Mesenchymal stem cell (in vitro differentiated cells and primary cell): ENCODE results near the gene CTDSP2.

Experiments
- DNase-seq: peaks from one replicate; pipeline ENCODE4 v3.0.0-alpha.2; 2013
- H2AFZ ChIP-seq: one replicate; pipeline ENCODE4 v1.6.1; 2013; ENCODE audit warnings: low read depth, mild to moderate bottlenecking, control low read depth, inconsistent platforms, low read length, moderate library complexity
- H2AK5ac ChIP-seq: 2 replicates; pipeline ENCODE4 v1.6.1; 2013; ENCODE audit warnings: low read length, moderate library complexity, mild to moderate bottlenecking, inconsistent platforms; ENCODE audit not compliant: severe bottlenecking
- H2BK120ac ChIP-seq: one replicate; pipeline ENCODE4 v1.6.1; 2013; ENCODE audit warnings: low read depth, mild to moderate bottlenecking, inconsistent platforms, low read length, moderate library complexity
- H2BK12ac ChIP-seq, 2 experiments: one replicate each; pipeline ENCODE4 v1.6.1; 2013; ENCODE audit warnings: inconsistent platforms in 2 of 2, low read length in 2 of 2, mild to moderate bottlenecking in 2 of 2, moderate library complexity in 2 of 2, control low read depth in 1 of 2
- H2BK15ac ChIP-seq: one replicate; pipeline ENCODE4 v1.6.1; 2013; ENCODE audit warnings: mild to moderate bottlenecking, low read depth, inconsistent platforms; ENCODE audit not compliant: poor library complexity, severe bottlenecking
- H2BK5ac ChIP-seq: 2 replicates; pipeline ENCODE4 v1.6.1; 2013; ENCODE audit warnings: low read depth, mild to moderate bottlenecking, low read length, control low read depth, inconsistent platforms; ENCODE audit not compliant: poor library complexity, severe bottlenecking
- H3K14ac ChIP-seq, 2 experiments: one replicate each; pipeline ENCODE4 v1.6.1; 2013; ENCODE audit warnings: inconsistent platforms in 2 of 2, low read length in 2 of 2, control low read depth in 1 of 2, mild to moderate bottlenecking in 1 of 2, moderate library complexity in 1 of 2
- H3K18ac ChIP-seq, 2 experiments: one replicate each; pipeline ENCODE4 v1.6.1; 2013; ENCODE audit warnings: inconsistent platforms in 2 of 2, low read length in 2 of 2, control low read depth in 1 of 2, low read depth in 1 of 2, mild to moderate bottlenecking in 1 of 2
- H3K23ac ChIP-seq, 2 experiments: one replicate each; pipeline ENCODE4 v1.6.1; 2013; ENCODE audit warnings: inconsistent platforms in 2 of 2, low read length in 2 of 2, mild to moderate bottlenecking in 2 of 2, moderate library complexity in 2 of 2, control low read depth in 1 of 2
- H3K27ac ChIP-seq: 2 replicates; pipeline ENCODE4 v1.5.1; 2013; ENCODE audit warnings: mild to moderate bottlenecking, moderate library complexity, low read length, control low read depth, inconsistent platforms; ENCODE audit not compliant: poor library complexity, severe bottlenecking
- H3K27me3 ChIP-seq, 2 experiments: 2 replicates each; pipeline versions ENCODE4 v1.6.1 to v1.7.0; 2013; ENCODE audit warnings: low read length in 2 of 2, mild to moderate bottlenecking in 2 of 2, moderate library complexity in 2 of 2, control low read depth in 1 of 2, inconsistent platforms in 1 of 2; ENCODE audit not compliant: control insufficient read depth in 1 of 2, insufficient read depth in 1 of 2
- H3K36me3 ChIP-seq, 2 experiments: 2 replicates each; pipeline versions ENCODE4 v1.6.1 to v1.7.0; 2013; ENCODE audit warnings: low read length in 2 of 2, control low read depth in 1 of 2, inconsistent platforms in 1 of 2, low read depth in 1 of 2, mild to moderate bottlenecking in 1 of 2; ENCODE audit not compliant: insufficient read depth in 2 of 2, control insufficient read depth in 1 of 2
- H3K4ac ChIP-seq, 2 experiments: one replicate each; pipeline ENCODE4 v1.6.1; 2013; ENCODE audit warnings: inconsistent platforms in 2 of 2, low read length in 2 of 2, mild to moderate bottlenecking in 2 of 2, moderate library complexity in 2 of 2, control low read depth in 1 of 2, low read depth in 1 of 2
- H3K4me1 ChIP-seq: 2 replicates; pipeline ENCODE4 v1.6.1; 2013; ENCODE audit warnings: low read depth, low read length, control low read depth; ENCODE audit not compliant: control insufficient read depth, insufficient read depth
- H3K4me2 ChIP-seq: 2 replicates; pipeline ENCODE4 v1.6.1; 2013; ENCODE audit warnings: low read length, mild to moderate bottlenecking, inconsistent platforms; ENCODE audit not compliant: poor library complexity, severe bottlenecking
- H3K4me3 ChIP-seq, 2 experiments: 2 replicates each; pipeline versions ENCODE4 v1.5.1 to v1.7.0; 2013; ENCODE audit warnings: low read length in 2 of 2, mild to moderate bottlenecking in 2 of 2, control low read depth in 1 of 2, low read depth in 1 of 2; ENCODE audit not compliant: insufficient read depth in 1 of 2
- H3K79me1 ChIP-seq: replicated peaks from 2 replicates; pipeline ENCODE4 v1.6.1; 2013; ENCODE audit warnings: mild to moderate bottlenecking, control low read depth, low read length, inconsistent platforms; ENCODE audit not compliant: poor library complexity, severe bottlenecking
- H3K9ac ChIP-seq: 2 replicates; pipeline ENCODE4 v1.7.0; 2013; ENCODE audit warnings: mild to moderate bottlenecking, low read length, moderate library complexity
- H3K9me3 ChIP-seq: 2 replicates; pipeline ENCODE4 v1.7.0; 2013; ENCODE audit warnings: mild to moderate bottlenecking, low read length; ENCODE audit not compliant: control insufficient read depth
- H4K8ac ChIP-seq: one replicate; pipeline ENCODE4 v1.6.1; 2013; ENCODE audit warnings: inconsistent platforms, mild to moderate bottlenecking, low read length, moderate library complexity
- H4K91ac ChIP-seq: one replicate; pipeline ENCODE4 v1.6.1; 2013; ENCODE audit warnings: mild to moderate bottlenecking, low read length, inconsistent platforms
- WGBS: methylation state at CpG from one replicate; pipeline ENCODE4 v1.1.7; 2013; ENCODE audit warnings: mixed read lengths; 5-methylcytosine and 5-hydroxymethylcytosine counted together

Gene CTDSP2

GRCh38 chr12:57815177-57816000, 31.1 kb downstream of the CTDSP2 start:
- Histone ChIP-seq H2BK12ac (peak overlapping the region in 1 of 2 experiments; percentile 11), H3K23ac (no peak overlapping the region), H3K14ac (no peak overlapping the region), H3K27me3 (no peaks in the 10 kb centered on the region), H2BK15ac (no peak overlapping the region), H4K8ac (peak overlapping the region; percentile 45), H3K4ac (no peak overlapping the region), H3K4me3 (no peak overlapping the region), H2BK120ac (no peak overlapping the region), H3K9me3 (no peaks in the 10 kb centered on the region), H3K27ac (no peak overlapping the region), H3K36me3 (peaks cover 52 to 77% of the 10 kb centered on the region in 2 experiments), H3K9ac (no peak overlapping the region), H3K18ac (peak overlapping the region in 1 of 2 experiments; percentile 18), H3K4me1 (peaks cover 8% of the 10 kb centered on the region), H2AFZ (no peak overlapping the region), H4K91ac (peak overlapping the region; percentile 25), H2BK5ac (no peak overlapping the region), H2AK5ac (no peak overlapping the region), H3K79me1 (peaks cover 3% of the 10 kb centered on the region), H3K4me2 (no peak overlapping the region)
- no peak for DNase-seq
- WGBS: 72% methylated on average over 12 of the region's 13 CpGs

GRCh38 chr12:57813971-57814772, 32.4 kb downstream of the CTDSP2 start:
- no peak for DNase-seq

DNA sequence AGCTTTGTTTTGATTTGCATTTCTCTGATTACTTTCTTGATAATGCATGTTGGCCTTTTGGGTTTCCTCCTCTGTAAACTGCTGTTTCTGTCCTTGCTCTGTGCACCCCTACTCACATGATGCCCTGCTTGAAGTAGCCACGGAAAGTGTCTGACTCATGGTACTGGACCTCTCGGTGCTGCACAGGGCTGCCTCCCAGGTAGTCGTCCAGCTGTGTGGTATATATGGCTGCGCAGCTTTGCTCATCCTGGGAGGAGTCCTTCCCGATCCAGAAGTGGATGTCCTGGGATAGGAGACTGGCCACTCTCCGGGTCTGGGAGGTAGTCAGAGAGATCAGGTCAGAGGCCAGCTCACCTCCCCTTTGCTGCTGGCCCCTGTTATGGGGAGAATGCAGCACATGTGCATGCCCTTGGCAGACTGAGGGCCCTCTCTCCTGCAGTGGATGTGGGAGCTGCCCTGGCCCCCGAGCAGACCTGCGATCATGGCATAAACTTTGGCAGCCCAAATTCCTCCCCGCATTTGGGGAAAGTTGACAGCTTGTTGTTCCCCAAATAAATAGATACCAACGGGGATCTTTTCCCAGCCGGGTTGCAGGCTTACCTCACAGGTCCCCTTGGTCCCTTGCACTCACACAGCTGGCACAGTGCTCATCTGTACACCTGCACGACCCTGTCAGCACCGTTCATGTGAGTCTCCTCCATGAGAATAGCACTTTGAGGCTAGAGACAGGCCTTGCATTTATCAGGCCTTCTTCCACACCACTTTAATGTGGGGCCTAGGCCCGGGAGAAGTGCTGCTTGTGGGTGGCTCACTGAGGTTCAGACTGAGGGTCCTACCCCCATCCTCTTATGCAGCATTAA, 33.2 kb downstream of the CTDSP2 start:
- Histone ChIP-seq H3K9me3 (no peaks in the 10 kb centered on the region), H3K79me1 (peaks cover 3% of the 10 kb centered on the region), H2AK5ac (no peak overlapping the region), H2BK15ac (no peak overlapping the region), H3K14ac (no peak overlapping the region), H4K91ac (peak overlapping the region; percentile 43), H3K18ac (no peak overlapping the region), H3K27ac (no peak overlapping the region), H3K23ac (no peak overlapping the region), H2AFZ (no peak overlapping the region), H3K4me3 (no peak overlapping the region), H2BK12ac (no peak overlapping the region), H2BK120ac (no peak overlapping the region), H3K4me1 (peaks cover 8% of the 10 kb centered on the region), H4K8ac (no peak overlapping the region), H3K27me3 (no peaks in the 10 kb centered on the region), H3K36me3 (peaks cover 45 to 77% of the 10 kb centered on the region in 2 experiments), H3K9ac (no peak overlapping the region), H3K4ac (no peak overlapping the region), H3K4me2 (no peak overlapping the region), H2BK5ac (no peak overlapping the region)
- 84% methylated on average over 14 of the region's 14 CpGs for whole genome bisulfite sequencing
- no peak for DNase-seq

More at GRCh38 chr12:57813971-57814772, 32.4 kb downstream of the CTDSP2 start:
- no peak overlapping the region for H3K4me2 ChIP-seq
- no peak overlapping the region for H2BK12ac ChIP-seq
- H3K79me1 ChIP-seq: peaks cover 3% of the 10 kb centered on the region
- H2BK5ac ChIP-seq: no peak overlapping the region
- H3K9me3 ChIP-seq: no peaks in the 10 kb centered on the region
- WGBS: 85% methylated on average over 11 of the region's 17 CpGs
- peak overlapping the region; percentile 2 for H3K9ac ChIP-seq
- no peak overlapping the region for H2AFZ ChIP-seq
- H3K23ac ChIP-seq: no peak overlapping the region
- H3K14ac ChIP-seq: no peak overlapping the region
- no peaks in the 10 kb centered on the region for H3K27me3 ChIP-seq
- no peak overlapping the region for H3K4me3 ChIP-seq
- H2BK120ac ChIP-seq: no peak overlapping the region
- H3K36me3 ChIP-seq: peaks cover 52 to 77% of the 10 kb centered on the region in 2 experiments
- H4K8ac ChIP-seq: peak overlapping the region; percentile 33
- H4K91ac ChIP-seq: no peak overlapping the region
- H2AK5ac ChIP-seq: no peak overlapping the region
- no peak overlapping the region for H3K27ac ChIP-seq
- no peak overlapping the region for H3K4ac ChIP-seq
- H3K4me1 ChIP-seq: peaks cover 8% of the 10 kb centered on the region
- no peak overlapping the region for H2BK15ac ChIP-seq
- no peak overlapping the region for H3K18ac ChIP-seq
